ENCODE data around the gene SLC35F3. TPM values are rescaled to one million over a fixed set of nuclear protein-coding genes. Genes with fewer than 3 reads are reported as not detected.

The SLC35F3 gene
- total RNA-seq, 2 donors from 2014 or later: 0.13 TPM; not detected in 1

GRCh38 chr1:233901495-233901894, 3.0 kb upstream of the SLC35F3 start:
- no peaks in the 10 kb centered on the region for H3K36me3 ChIP-seq
- H3K27me3 ChIP-seq: peaks cover 18% of the 10 kb centered on the region
- H3K9ac ChIP-seq (ENCODE audit: low read depth in 2 of 2, low read length in 2 of 2): no peak overlapping the region
- H3K27ac ChIP-seq: no peak overlapping the region
- no peak for DNase-seq
- intact Hi-C loops (cut with DNase I): no loop called here
- H3K9me3 ChIP-seq: no peaks in the 10 kb centered on the region
- TF ChIP-seq CTCF (IDR thresholded peaks at IDR 0.05): no peak
- H3K4me3 ChIP-seq: no peak overlapping the region
- H3K4me1 ChIP-seq: no peaks in the 10 kb centered on the region

GRCh38 chr1:233905416-233906051, 1.1 kb downstream of the SLC35F3 start:
- no peaks in the 10 kb centered on the region for H3K4me1 ChIP-seq
- H3K36me3 ChIP-seq: no peaks in the 10 kb centered on the region
- no peak overlapping the region for H3K27ac ChIP-seq
- H3K4me3 ChIP-seq: no peak overlapping the region
- H3K9me3 ChIP-seq: no peaks in the 10 kb centered on the region
- peaks cover 18% of the 10 kb centered on the region for H3K27me3 ChIP-seq
- H3K9ac ChIP-seq (ENCODE audit: low read depth in 2 of 2, low read length in 2 of 2): no peak overlapping the region
- TF ChIP-seq CTCF (IDR thresholded peaks at IDR 0.05): no peak
- intact Hi-C loops (cut with DNase I): no loop called here
- no peak for DNase-seq

- no peak for TF ChIP-seq CTCF (IDR thresholded peaks at IDR 0.05)
- DNase-seq: no peak
- H3K27me3 ChIP-seq: peaks cover 18% of the 10 kb centered on the region
- intact Hi-C loops (cut with DNase I): no loop called here
- no peak overlapping the region for H3K27ac ChIP-seq
- no peaks in the 10 kb centered on the region for H3K9me3 ChIP-seq
- H3K36me3 ChIP-seq: no peaks in the 10 kb centered on the region
- H3K4me1 ChIP-seq: no peaks in the 10 kb centered on the region
- H3K9ac ChIP-seq (ENCODE audit: low read depth in 2 of 2, low read length in 2 of 2): no peak overlapping the region
- no peak overlapping the region for H3K4me3 ChIP-seq
These were observed 2.7 kb downstream of the SLC35F3 start for GRCh38 chr1:233907151-233907550.

- Histone ChIP-seq H3K9me3 (no peaks in the 10 kb centered on the region), H3K36me3 (no peaks in the 10 kb centered on the region), H3K4me3 (no peak overlapping the region), H3K27ac (no peak overlapping the region), H3K4me1 (no peaks in the 10 kb centered on the region), H3K9ac (ENCODE audit: low read depth in 2 of 2, low read length in 2 of 2) (no peak overlapping the region), H3K27me3 (peaks cover 18% of the 10 kb centered on the region)
- intact Hi-C loops (cut with DNase I): no loop called here
- TF ChIP-seq CTCF (IDR thresholded peaks at IDR 0.05): no peak
- DNase-seq: no peak
These were observed 3.6 kb downstream of the SLC35F3 start for GRCh38 chr1:233908092-233908491.

DNA sequence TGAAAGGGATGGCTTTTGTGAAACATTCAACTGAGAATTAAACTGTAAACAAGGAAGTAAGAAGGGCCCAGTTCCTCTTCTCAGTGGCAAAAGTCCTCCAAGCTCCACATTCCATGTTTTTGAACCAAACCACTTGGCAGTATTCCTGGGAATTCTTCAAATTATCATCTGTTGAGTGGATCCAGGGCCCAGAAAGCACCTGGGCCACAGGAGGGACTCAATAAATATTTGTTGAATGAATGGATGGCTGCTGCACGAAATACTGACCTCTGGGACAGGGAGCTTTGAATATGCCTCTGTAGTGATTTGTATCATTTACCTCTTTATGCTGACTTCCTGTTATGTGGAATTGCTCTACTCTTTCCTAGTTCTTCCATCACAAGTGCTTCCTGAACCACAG, 4.7 kb downstream of the SLC35F3 start:
- Histone ChIP-seq H3K9me3 (no peaks in the 10 kb centered on the region), H3K27me3 (peaks cover 18% of the 10 kb centered on the region), H3K27ac (no peak overlapping the region), H3K4me3 (no peak overlapping the region), H3K9ac (ENCODE audit: low read depth in 2 of 2, low read length in 2 of 2) (no peak overlapping the region), H3K36me3 (no peaks in the 10 kb centered on the region), H3K4me1 (no peaks in the 10 kb centered on the region)
- intact Hi-C loops (cut with DNase I): no loop called here
- TF ChIP-seq CTCF (IDR thresholded peaks at IDR 0.05): no peak
- no peak for DNase-seq

All from colonic mucosa (tissue), 4 donors.